HepG2 (cell line): Measurements from ENCODE around the gene ENO1. TPM values are rescaled to one million over a fixed set of nuclear protein-coding genes. Genes with fewer than 3 reads are reported as not detected.

Source experiments
- GTF3A ChIP-seq: sonication (generic); formaldehyde crosslinking; conservative IDR thresholded peaks from 2 replicates; pipeline ENCODE4 v1.4.0; 2020; ENCODE audit warnings: mild to moderate bottlenecking, missing genetic modification reagents
- NFE2 ChIP-seq: sonication (generic); formaldehyde crosslinking; IDR thresholded peaks from 2 replicates; pipeline ENCODE4 v1.4.0; 2020; ENCODE audit warnings: missing genetic modification reagents
- RCOR2 ChIP-seq: IDR thresholded peaks from 2 replicates; pipeline ENCODE4 v1.6.1; 2016; ENCODE audit warnings: missing biosample characterization, missing genetic modification reagents
- XRCC5 ChIP-seq: fragments of 200-400 bp; formaldehyde crosslinking; optimal IDR thresholded peaks from 2 replicates; pipeline ENCODE3; 2017; ENCODE audit warnings: mild to moderate bottlenecking, low read length
- ZBTB3 ChIP-seq: sonication (generic); formaldehyde crosslinking; IDR thresholded peaks from 2 replicates; pipeline ENCODE4 v1.4.0; 2020; ENCODE audit warnings: low read depth, mild to moderate bottlenecking, moderate library complexity, missing genetic modification reagents, borderline replicate concordance
- ZNF367 ChIP-seq: sonication (generic); formaldehyde crosslinking; IDR thresholded peaks from 2 replicates; pipeline ENCODE4 v1.4.0; 2020; ENCODE audit warnings: missing genetic modification reagents, borderline replicate concordance
- ZNF552 ChIP-seq: sonication (generic); formaldehyde crosslinking; IDR thresholded peaks from 2 replicates; pipeline ENCODE4 v1.9.0; 2022; ENCODE audit warnings: missing genetic modification reagents, mild to moderate bottlenecking, borderline replicate concordance
- polyA plus RNA-seq, 8 experiments: library from polyadenylated mRNA; depleted of rRNA in 3 of 8; stranded (reverse) in 7 of 8; unstranded in 1 of 8; fragments of >200 nt; fragmentation: Illumina TruSeq in 4 of 8; extraction: Trizol in 4 of 8; gene quantifications; 2 replicates each; pipeline versions ENCODE4 v1.2.1 to v1.2.3, GENCODE V29; 2011 to 2016; ENCODE audit warnings: low read depth in 4 of 8, missing spikeins in 1 of 8, mixed read lengths in 1 of 8; ENCODE audit not compliant: insufficient read depth in 1 of 8
- total RNA-seq, 5 experiments: library from RNA; depleted of rRNA; stranded (reverse); fragments of >200 nt; fragmentation: Illumina TruSeq; extraction: Trizol; gene quantifications; 2 replicates each; pipeline ENCODE4 v1.2.3, GENCODE V29; 2016; ENCODE audit warnings: low read depth in 1 of 5
- TF ChIP-seq, protein P1 (sequence below): IDR thresholded peaks from 2 replicates; pipeline ENCODE4 v1.4.0; 2020; ENCODE audit warnings: mild to moderate bottlenecking, missing genetic modification reagents
- TF ChIP-seq, protein P2 (sequence below), 2 experiments: sonication (generic) in 1 of 2; formaldehyde crosslinking in 1 of 2; IDR thresholded peaks; 2 replicates each; pipeline versions ENCODE4 v1.4.0 to v1.6.1; 2018 to 2020; ENCODE audit warnings: missing genetic modification reagents in 2 of 2, borderline replicate concordance in 1 of 2, low read depth in 1 of 2, mild to moderate bottlenecking in 1 of 2, missing biosample characterization in 1 of 2
- TF ChIP-seq, protein P3 (sequence below): fragments of 450-650 bp; IDR thresholded peaks from 2 replicates; pipeline ENCODE4 v1.6.1; 2017; ENCODE audit warnings: mild to moderate bottlenecking
- TF ChIP-seq, protein P4 (sequence below), 2 experiments: IDR thresholded peaks; 2 replicates each; pipeline ENCODE4 v1.6.1; 2011 to 2012; ENCODE audit warnings: low read length in 2 of 2, borderline replicate concordance in 1 of 2, low read depth in 1 of 2, mild to moderate bottlenecking in 1 of 2, moderate library complexity in 1 of 2
- TF ChIP-seq, protein P5 (sequence below): sonication (generic); formaldehyde crosslinking; IDR thresholded peaks from 2 replicates; pipeline ENCODE4 v1.4.0; 2020; ENCODE audit warnings: missing genetic modification reagents

The ENO1 gene
- total and polyA plus RNA-seq, 2 of the 13 experiments (the other 11 are each of a cell fraction or from before 2014, with no cell fraction given), result 1,559 to 3,103 TPM

DNA sequence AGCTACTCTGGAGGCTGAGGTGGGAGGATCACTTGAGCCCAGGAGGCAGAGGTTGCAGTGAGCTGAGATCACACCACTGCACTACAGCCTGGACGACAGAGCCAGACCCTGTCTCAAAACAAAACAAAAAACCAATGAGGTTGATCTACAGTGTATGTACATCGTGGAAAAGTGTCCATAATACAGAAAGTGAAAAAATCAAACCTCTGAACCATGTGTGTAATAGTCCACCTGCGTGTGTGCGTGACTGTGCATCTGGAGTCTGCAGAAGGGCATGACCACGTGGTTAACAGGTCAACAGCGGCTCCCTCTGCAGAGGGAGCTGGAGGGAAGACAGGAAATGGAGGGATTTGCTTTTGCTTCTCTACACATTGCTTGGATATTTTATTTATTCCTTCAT is 32.4 kb upstream of the ENO1 start (continued):
- TF ChIP-seq, protein P1, sequence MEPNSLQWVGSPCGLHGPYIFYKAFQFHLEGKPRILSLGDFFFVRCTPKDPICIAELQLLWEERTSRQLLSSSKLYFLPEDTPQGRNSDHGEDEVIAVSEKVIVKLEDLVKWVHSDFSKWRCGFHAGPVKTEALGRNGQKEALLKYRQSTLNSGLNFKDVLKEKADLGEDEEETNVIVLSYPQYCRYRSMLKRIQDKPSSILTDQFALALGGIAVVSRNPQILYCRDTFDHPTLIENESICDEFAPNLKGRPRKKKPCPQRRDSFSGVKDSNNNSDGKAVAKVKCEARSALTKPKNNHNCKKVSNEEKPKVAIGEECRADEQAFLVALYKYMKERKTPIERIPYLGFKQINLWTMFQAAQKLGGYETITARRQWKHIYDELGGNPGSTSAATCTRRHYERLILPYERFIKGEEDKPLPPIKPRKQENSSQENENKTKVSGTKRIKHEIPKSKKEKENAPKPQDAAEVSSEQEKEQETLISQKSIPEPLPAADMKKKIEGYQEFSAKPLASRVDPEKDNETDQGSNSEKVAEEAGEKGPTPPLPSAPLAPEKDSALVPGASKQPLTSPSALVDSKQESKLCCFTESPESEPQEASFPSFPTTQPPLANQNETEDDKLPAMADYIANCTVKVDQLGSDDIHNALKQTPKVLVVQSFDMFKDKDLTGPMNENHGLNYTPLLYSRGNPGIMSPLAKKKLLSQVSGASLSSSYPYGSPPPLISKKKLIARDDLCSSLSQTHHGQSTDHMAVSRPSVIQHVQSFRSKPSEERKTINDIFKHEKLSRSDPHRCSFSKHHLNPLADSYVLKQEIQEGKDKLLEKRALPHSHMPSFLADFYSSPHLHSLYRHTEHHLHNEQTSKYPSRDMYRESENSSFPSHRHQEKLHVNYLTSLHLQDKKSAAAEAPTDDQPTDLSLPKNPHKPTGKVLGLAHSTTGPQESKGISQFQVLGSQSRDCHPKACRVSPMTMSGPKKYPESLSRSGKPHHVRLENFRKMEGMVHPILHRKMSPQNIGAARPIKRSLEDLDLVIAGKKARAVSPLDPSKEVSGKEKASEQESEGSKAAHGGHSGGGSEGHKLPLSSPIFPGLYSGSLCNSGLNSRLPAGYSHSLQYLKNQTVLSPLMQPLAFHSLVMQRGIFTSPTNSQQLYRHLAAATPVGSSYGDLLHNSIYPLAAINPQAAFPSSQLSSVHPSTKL (CRISPR knock-in tag), result peak; percentile 42; the same call in 1 of the 2 replicates
- TF ChIP-seq RCOR2 (CRISPR knock-in tag) (peak; percentile 76; the same call in 1 of the 2 replicates), GTF3A (CRISPR knock-in tag) (no peak), ZNF552 (CRISPR knock-in tag) (no peak), ZNF367 (CRISPR knock-in tag) (no peak), XRCC5 (no peak), NFE2 (CRISPR knock-in tag) (0 out of 2 replicates have a peak, but pooled peaks have one; percentile 26), ZBTB3 (CRISPR knock-in tag) (no peak)
- TF ChIP-seq, protein P2, sequence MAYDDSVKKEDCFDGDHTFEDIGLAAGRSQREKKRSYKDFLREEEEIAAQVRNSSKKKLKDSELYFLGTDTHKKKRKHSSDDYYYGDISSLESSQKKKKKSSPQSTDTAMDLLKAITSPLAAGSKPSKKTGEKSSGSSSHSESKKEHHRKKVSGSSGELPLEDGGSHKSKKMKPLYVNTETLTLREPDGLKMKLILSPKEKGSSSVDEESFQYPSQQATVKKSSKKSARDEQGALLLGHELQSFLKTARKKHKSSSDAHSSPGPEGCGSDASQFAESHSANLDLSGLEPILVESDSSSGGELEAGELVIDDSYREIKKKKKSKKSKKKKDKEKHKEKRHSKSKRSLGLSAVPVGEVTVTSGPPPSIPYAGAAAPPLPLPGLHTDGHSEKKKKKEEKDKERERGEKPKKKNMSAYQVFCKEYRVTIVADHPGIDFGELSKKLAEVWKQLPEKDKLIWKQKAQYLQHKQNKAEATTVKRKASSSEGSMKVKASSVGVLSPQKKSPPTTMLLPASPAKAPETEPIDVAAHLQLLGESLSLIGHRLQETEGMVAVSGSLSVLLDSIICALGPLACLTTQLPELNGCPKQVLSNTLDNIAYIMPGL (CRISPR knock-in tag; IDR thresholded peaks at IDR 0.05; ENCODE audit: borderline replicate concordance in 1 of 2, low read depth in 1 of 2), result 0 out of 4 replicates have a peak, but pooled peaks of 1 of the 2 experiments have one; percentile 29
- TF ChIP-seq, protein P3, sequence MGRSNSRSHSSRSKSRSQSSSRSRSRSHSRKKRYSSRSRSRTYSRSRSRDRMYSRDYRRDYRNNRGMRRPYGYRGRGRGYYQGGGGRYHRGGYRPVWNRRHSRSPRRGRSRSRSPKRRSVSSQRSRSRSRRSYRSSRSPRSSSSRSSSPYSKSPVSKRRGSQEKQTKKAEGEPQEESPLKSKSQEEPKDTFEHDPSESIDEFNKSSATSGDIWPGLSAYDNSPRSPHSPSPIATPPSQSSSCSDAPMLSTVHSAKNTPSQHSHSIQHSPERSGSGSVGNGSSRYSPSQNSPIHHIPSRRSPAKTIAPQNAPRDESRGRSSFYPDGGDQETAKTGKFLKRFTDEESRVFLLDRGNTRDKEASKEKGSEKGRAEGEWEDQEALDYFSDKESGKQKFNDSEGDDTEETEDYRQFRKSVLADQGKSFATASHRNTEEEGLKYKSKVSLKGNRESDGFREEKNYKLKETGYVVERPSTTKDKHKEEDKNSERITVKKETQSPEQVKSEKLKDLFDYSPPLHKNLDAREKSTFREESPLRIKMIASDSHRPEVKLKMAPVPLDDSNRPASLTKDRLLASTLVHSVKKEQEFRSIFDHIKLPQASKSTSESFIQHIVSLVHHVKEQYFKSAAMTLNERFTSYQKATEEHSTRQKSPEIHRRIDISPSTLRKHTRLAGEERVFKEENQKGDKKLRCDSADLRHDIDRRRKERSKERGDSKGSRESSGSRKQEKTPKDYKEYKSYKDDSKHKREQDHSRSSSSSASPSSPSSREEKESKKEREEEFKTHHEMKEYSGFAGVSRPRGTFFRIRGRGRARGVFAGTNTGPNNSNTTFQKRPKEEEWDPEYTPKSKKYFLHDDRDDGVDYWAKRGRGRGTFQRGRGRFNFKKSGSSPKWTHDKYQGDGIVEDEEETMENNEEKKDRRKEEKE, result no peak
- TF ChIP-seq, protein P4, sequence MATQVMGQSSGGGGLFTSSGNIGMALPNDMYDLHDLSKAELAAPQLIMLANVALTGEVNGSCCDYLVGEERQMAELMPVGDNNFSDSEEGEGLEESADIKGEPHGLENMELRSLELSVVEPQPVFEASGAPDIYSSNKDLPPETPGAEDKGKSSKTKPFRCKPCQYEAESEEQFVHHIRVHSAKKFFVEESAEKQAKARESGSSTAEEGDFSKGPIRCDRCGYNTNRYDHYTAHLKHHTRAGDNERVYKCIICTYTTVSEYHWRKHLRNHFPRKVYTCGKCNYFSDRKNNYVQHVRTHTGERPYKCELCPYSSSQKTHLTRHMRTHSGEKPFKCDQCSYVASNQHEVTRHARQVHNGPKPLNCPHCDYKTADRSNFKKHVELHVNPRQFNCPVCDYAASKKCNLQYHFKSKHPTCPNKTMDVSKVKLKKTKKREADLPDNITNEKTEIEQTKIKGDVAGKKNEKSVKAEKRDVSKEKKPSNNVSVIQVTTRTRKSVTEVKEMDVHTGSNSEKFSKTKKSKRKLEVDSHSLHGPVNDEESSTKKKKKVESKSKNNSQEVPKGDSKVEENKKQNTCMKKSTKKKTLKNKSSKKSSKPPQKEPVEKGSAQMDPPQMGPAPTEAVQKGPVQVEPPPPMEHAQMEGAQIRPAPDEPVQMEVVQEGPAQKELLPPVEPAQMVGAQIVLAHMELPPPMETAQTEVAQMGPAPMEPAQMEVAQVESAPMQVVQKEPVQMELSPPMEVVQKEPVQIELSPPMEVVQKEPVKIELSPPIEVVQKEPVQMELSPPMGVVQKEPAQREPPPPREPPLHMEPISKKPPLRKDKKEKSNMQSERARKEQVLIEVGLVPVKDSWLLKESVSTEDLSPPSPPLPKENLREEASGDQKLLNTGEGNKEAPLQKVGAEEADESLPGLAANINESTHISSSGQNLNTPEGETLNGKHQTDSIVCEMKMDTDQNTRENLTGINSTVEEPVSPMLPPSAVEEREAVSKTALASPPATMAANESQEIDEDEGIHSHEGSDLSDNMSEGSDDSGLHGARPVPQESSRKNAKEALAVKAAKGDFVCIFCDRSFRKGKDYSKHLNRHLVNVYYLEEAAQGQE (IDR thresholded peaks at IDR 0.05; ENCODE audit: borderline replicate concordance in 1 of 2, low read depth in 1 of 2, low read length in 2 of 2), result no peak
- TF ChIP-seq, protein P5, sequence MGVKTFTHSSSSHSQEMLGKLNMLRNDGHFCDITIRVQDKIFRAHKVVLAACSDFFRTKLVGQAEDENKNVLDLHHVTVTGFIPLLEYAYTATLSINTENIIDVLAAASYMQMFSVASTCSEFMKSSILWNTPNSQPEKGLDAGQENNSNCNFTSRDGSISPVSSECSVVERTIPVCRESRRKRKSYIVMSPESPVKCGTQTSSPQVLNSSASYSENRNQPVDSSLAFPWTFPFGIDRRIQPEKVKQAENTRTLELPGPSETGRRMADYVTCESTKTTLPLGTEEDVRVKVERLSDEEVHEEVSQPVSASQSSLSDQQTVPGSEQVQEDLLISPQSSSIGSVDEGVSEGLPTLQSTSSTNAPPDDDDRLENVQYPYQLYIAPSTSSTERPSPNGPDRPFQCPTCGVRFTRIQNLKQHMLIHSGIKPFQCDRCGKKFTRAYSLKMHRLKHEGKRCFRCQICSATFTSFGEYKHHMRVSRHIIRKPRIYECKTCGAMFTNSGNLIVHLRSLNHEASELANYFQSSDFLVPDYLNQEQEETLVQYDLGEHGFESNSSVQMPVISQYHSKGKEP, result no peak
